GM18873 (cell line): ENCODE measurements around the gene OSBPL10.
"Not testable (repeated sequence)": the region's sequence is repeated elsewhere in the genome, so short reads cannot be mapped to it uniquely, and the experiment has no call there.

Experiments used
- ATAC-seq: cut with Tn5 transposase; IDR thresholded peaks from one replicate; pipeline ENCODE4 v1.9.1; 2021; ENCODE audit warnings: mild to moderate bottlenecking, moderate library complexity, moderate number of reproducible peaks; ENCODE audit not compliant: unreplicated experiment, low FRiP score

Gene OSBPL10

GRCh38 chr3:31785286-31785685 is 195.8 kb downstream of the OSBPL10 start:
- ATAC-seq: no peak

GRCh38 chr3:31783851-31784250 is 197.2 kb downstream of the OSBPL10 start:
- ATAC-seq: not testable (repeated sequence)

- ATAC-seq: not testable (repeated sequence)
These were observed 198.8 kb downstream of the OSBPL10 start for GRCh38 chr3:31782306-31782705.

GRCh38 chr3:31779514-31779913 is 201.5 kb downstream of the OSBPL10 start:
- no peak for ATAC-seq

- no peak for ATAC-seq
These were observed 203.2 kb downstream of the OSBPL10 start for GRCh38 chr3:31777887-31778286.

GRCh38 chr3:31777092-31777491 is 204.0 kb downstream of the OSBPL10 start:
- no peak for ATAC-seq

- ATAC-seq: no peak
These were observed 205.0 kb downstream of the OSBPL10 start for GRCh38 chr3:31776016-31776415.

GRCh38 chr3:31775383-31775782 is 205.7 kb downstream of the OSBPL10 start:
- ATAC-seq: no peak

- no peak for ATAC-seq
These were observed 208.1 kb downstream of the OSBPL10 start for GRCh38 chr3:31772758-31773473.

GRCh38 chr3:31772272-31772671 is 208.8 kb downstream of the OSBPL10 start:
- ATAC-seq: no peak

- no peak for ATAC-seq
These were observed 210.2 kb downstream of the OSBPL10 start for GRCh38 chr3:31770822-31771326.

- ATAC-seq: no peak
These were observed 212.5 kb downstream of the OSBPL10 start for GRCh38 chr3:31768479-31769125.

- ATAC-seq: no peak
These were observed 213.1 kb downstream of the OSBPL10 start for GRCh38 chr3:31767920-31768319.

GRCh38 chr3:31766669-31767068 is 214.4 kb downstream of the OSBPL10 start:
- ATAC-seq: no peak

GRCh38 chr3:31765871-31766270 is 215.2 kb downstream of the OSBPL10 start:
- ATAC-seq: no peak

GRCh38 chr3:31763731-31764130 is 217.3 kb downstream of the OSBPL10 start:
- ATAC-seq: no peak

- ATAC-seq: no peak
These were observed 218.1 kb downstream of the OSBPL10 start for GRCh38 chr3:31762888-31763351.

- no peak for ATAC-seq
These were observed 218.8 kb downstream of the OSBPL10 start for GRCh38 chr3:31762097-31762764.

GRCh38 chr3:31760654-31761053 is 220.4 kb downstream of the OSBPL10 start:
- ATAC-seq: no peak

GRCh38 chr3:31758322-31758965 is 222.6 kb downstream of the OSBPL10 start:
- ATAC-seq: no peak
